ENCODE results near the gene GGACT.

DNA sequence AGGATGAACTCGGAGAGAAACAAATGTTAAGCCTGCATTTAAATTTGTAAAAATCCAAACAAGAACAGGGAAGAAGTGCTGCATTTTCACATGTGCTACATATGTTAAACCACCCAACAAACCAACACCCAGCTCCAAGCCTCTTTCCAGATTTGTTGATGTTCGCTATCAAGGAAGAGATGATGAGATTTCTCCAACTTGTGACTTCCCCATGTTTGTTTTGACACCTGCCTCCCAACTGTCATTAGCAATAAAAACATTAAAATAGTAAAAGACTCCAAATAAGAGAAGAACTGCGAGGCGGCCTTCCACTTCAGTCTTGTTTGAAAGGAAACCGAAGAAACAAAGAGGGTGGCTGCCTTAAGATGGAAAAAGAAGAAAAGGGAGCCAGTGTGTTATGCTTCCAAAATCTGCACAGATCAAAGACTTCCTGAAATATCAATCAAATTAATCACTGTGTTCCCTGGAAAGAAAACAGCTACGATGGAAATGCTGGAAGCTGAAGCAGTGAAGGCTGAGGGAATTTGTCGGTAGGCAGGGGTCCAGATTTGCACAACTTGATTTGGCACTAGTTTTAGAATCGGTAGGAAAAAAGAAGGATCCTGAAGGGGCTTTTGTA, 14.0 kb upstream of the GGACT start:
- TF ChIP-seq, protein P1, sequence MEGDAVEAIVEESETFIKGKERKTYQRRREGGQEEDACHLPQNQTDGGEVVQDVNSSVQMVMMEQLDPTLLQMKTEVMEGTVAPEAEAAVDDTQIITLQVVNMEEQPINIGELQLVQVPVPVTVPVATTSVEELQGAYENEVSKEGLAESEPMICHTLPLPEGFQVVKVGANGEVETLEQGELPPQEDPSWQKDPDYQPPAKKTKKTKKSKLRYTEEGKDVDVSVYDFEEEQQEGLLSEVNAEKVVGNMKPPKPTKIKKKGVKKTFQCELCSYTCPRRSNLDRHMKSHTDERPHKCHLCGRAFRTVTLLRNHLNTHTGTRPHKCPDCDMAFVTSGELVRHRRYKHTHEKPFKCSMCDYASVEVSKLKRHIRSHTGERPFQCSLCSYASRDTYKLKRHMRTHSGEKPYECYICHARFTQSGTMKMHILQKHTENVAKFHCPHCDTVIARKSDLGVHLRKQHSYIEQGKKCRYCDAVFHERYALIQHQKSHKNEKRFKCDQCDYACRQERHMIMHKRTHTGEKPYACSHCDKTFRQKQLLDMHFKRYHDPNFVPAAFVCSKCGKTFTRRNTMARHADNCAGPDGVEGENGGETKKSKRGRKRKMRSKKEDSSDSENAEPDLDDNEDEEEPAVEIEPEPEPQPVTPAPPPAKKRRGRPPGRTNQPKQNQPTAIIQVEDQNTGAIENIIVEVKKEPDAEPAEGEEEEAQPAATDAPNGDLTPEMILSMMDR (IDR thresholded peaks at IDR 0.05; ENCODE audit: low read depth, low read length), result no peak
- TF ChIP-seq EZH2phosphoT487 (IDR thresholded peaks at IDR 0.05; ENCODE audit: low read depth), result no peak

All from OCI-LY3 (cell line).